Stimulated activated CD4-positive, alpha-beta T cell treated with anti-CD3 and anti-CD28 coated beads, Interleukin-4, amount 100 ng/mL, for 4 hours (primary cell): ENCODE measurements around the gene FUT6.
"Not testable (repeated sequence)": the region's sequence is repeated elsewhere in the genome, so short reads cannot be mapped to it uniquely, and the experiment has no call there.

Source experiments
- DNase-seq, 2 experiments: peaks; one replicate each; pipeline ENCODE4 v3.0.0-alpha.2; 2020

The FUT6 gene

GRCh38 chr19:5784581-5785147, 54.8 kb downstream of the FUT6 start, which contains the start of gene PRR22:
Gene PRR22, minus strand, starts transcription at chr19:5784746. Its CDS starts 86 bp downstream, at chr19:5784660.
- DNase-seq: no peak

- DNase-seq: no peak
These were observed 56.3 kb downstream of the FUT6 start for GRCh38 chr19:5782945-5783919.

- no peak for DNase-seq
These were observed 57.2 kb downstream of the FUT6 start for GRCh38 chr19:5782322-5782721.

GRCh38 chr19:5780916-5781315, 58.6 kb downstream of the FUT6 start:
- not testable (repeated sequence) for DNase-seq
